Natural killer cell (primary cell): Measurements from ENCODE around the gene PHF11. TPM values are rescaled to one million over a fixed set of nuclear protein-coding genes. Genes with fewer than 3 reads are reported as not detected.

ENCODE experiments used
- ATAC-seq, 3 donors: fragments of 150-1000 bp in 2 of 3; fragments of 200-7000 bp in 1 of 3; cut with Tn5 transposase; 1 replicate in 1 of 3; 2 replicates in 2 of 3; pipeline ENCODE4 v1.10.0; 2021; ENCODE audit warnings: mild to moderate bottlenecking in 2 of 3, moderate library complexity in 2 of 3
- DNase-seq, 2 donors: peaks; one replicate each; pipeline versions ENCODE4 v3.0.0 to v3.0.0-alpha.2; 2013 to 2021; ENCODE audit warnings: mixed read lengths in 1 of 2
- H3K27ac ChIP-seq: one replicate; pipeline ENCODE4 v1.5.1; 2013; ENCODE audit warnings: mild to moderate bottlenecking, low read length
- H3K27me3 ChIP-seq: one replicate; pipeline ENCODE4 v1.6.1; 2013; ENCODE audit warnings: low read length; ENCODE audit not compliant: control insufficient read depth, insufficient read depth
- H3K36me3 ChIP-seq: one replicate; pipeline ENCODE4 v1.6.1; 2013; ENCODE audit warnings: low read length; ENCODE audit not compliant: control insufficient read depth, insufficient read depth
- H3K4me1 ChIP-seq: one replicate; pipeline ENCODE4 v1.6.1; 2013; ENCODE audit warnings: low read length; ENCODE audit not compliant: control insufficient read depth, insufficient read depth
- H3K4me3 ChIP-seq: one replicate; pipeline ENCODE4 v1.5.1; 2013; ENCODE audit warnings: low read length
- H3K9me3 ChIP-seq: one replicate; pipeline ENCODE4 v1.6.1; 2013; ENCODE audit warnings: low read length; ENCODE audit not compliant: control insufficient read depth, insufficient read depth
- H3K27ac Mint-ChIP-seq, 2 donors: one replicate each; pipeline ENCODE4 v1.8.0; 2022; ENCODE audit warnings: mild to moderate bottlenecking in 2 of 2, mixed read lengths in 2 of 2, moderate library complexity in 1 of 2
- H3K27me3 Mint-ChIP-seq, 2 donors: one replicate each; pipeline ENCODE4 v1.8.0; 2022; ENCODE audit warnings: low read depth in 2 of 2, mixed read lengths in 2 of 2
- H3K36me3 Mint-ChIP-seq: one replicate; pipeline ENCODE4 v1.8.0; 2022; ENCODE audit warnings: mixed read lengths
- H3K4me1 Mint-ChIP-seq, 2 donors: one replicate each; pipeline ENCODE4 v1.8.0; 2022; ENCODE audit warnings: mixed read lengths in 2 of 2
- H3K4me3 Mint-ChIP-seq: one replicate; pipeline ENCODE4 v1.8.0; 2022; ENCODE audit warnings: mild to moderate bottlenecking, moderate library complexity, mixed read lengths
- H3K9me3 Mint-ChIP-seq, 2 donors: one replicate each; pipeline ENCODE4 v1.8.0; 2022; ENCODE audit warnings: mixed read lengths in 2 of 2
- CTCF ChIP-seq: fragments of 200-600 bp; IDR thresholded peaks from one replicate; pipeline ENCODE4 v1.8.0; 2022; ENCODE audit warnings: antibody characterized with exemption
- WGBS: methylation state at CpG from one replicate; pipeline ENCODE4 v1.1.7; 2013; ENCODE audit warnings: missing lambda C conversion rate; ENCODE audit not compliant: insufficient coverage; 5-methylcytosine and 5-hydroxymethylcytosine counted together
- intact Hi-C: fragments of 100-400 bp; cut with micrococcal nuclease; formaldehyde crosslinking; loops from one replicate; pipeline ENCODE4 v1.14.2; 2022
- total RNA-seq, 4 donors: library from RNA; stranded (reverse); fragments of 120-200 nt in 1 of 4; gene quantifications; one replicate each; pipeline versions ENCODE4 v1.2.3 to v1.2.4, GENCODE V29; 2013 to 2022

Gene PHF11
- total RNA-seq, 3 donors from 2014 or later (not counting 1 experiment from before 2014, with no cell fraction given) = 89.0 to 113 (median 111) TPM

- Mint-ChIP-seq H3K27me3 (no peaks in the 10 kb centered on the region), H3K4me1 (peaks cover 8 to 27% of the 10 kb centered on the region in 2 donors), H3K4me3 (no peak overlapping the region), H3K27ac (peak overlapping the region in 1 of 2 donors; percentile 9), H3K9me3 (no peaks in the 10 kb centered on the region), H3K36me3 (no peaks in the 10 kb centered on the region)
- no peak overlapping the region for H3K4me3 ChIP-seq
- no peak for TF ChIP-seq CTCF
- H3K4me1 ChIP-seq = peaks cover 4% of the 10 kb centered on the region
- peaks cover 12% of the 10 kb centered on the region for H3K36me3 ChIP-seq
- H3K9me3 ChIP-seq = no peaks in the 10 kb centered on the region
- intact Hi-C loops = no loop called here
- DNase-seq = peak in 1 of 2 donors; percentile 18
- no peaks in the 10 kb centered on the region for H3K27me3 ChIP-seq
- 67% methylated on average over 1 of the region's 1 CpG for WGBS
- H3K27ac ChIP-seq = no peak overlapping the region
- no peak for ATAC-seq
Observed at GRCh38 chr13:49569993-49570689, 74.4 kb downstream of the PHF11 start.

- intact Hi-C loops = no loop called here
- peaks cover 8 to 29% of the 10 kb centered on the region in 2 donors for H3K4me1 Mint-ChIP-seq
- H3K36me3 Mint-ChIP-seq = no peaks in the 10 kb centered on the region
- TF ChIP-seq CTCF = no peak
- Histone ChIP-seq H3K27ac (no peak overlapping the region), H3K36me3 (peaks cover 8% of the 10 kb centered on the region), H3K4me1 (peaks cover 4% of the 10 kb centered on the region), H3K27me3 (no peaks in the 10 kb centered on the region), H3K4me3 (no peak overlapping the region), H3K9me3 (no peaks in the 10 kb centered on the region)
- DNase-seq = no peak
- no peaks in the 10 kb centered on the region for H3K9me3 Mint-ChIP-seq
- no peak overlapping the region for H3K27ac Mint-ChIP-seq
- WGBS = 82% methylated on average over 7 of the region's 8 CpGs
- ATAC-seq = no peak
- no peak overlapping the region for H3K4me3 Mint-ChIP-seq
- no peaks in the 10 kb centered on the region for H3K27me3 Mint-ChIP-seq
Observed at GRCh38 chr13:49571299-49572240, 75.8 kb downstream of the PHF11 start.

Other genes starting within 250 kb of the PHF11 start
- gene CDADC1, start 248.0 kb upstream of the PHF11 start, total RNA-seq = 10 to 100 TPM; 32.0 to 39.4 (median 33.6) TPM
- gene CAB39L, start 51.9 kb upstream of the PHF11 start, total RNA-seq = 1 to 10 TPM; 4.4 to 6.5 (median 6.0) TPM
- gene SETDB2, start 51.7 kb upstream of the PHF11 start, total RNA-seq = 10 to 100 TPM; 15.8 to 17.4 (median 16.4) TPM
- 10 to 100 TPM; 19.7 to 28.5 (median 28.4) TPM for gene RCBTB1, start 89.6 kb downstream of the PHF11 start, total RNA-seq
- gene ARL11, start 132.6 kb downstream of the PHF11 start, total RNA-seq = 1 to 10 TPM in 1 of 3 donors, under 1 TPM in 2; 0.48 to 1.5 (median 0.61) TPM
- gene EBPL, start 195.5 kb downstream of the PHF11 start, total RNA-seq = 10 to 100 TPM in 2 of 3 donors, 1 to 10 TPM in 1; 7.1 to 11.3 (median 10.7) TPM